ENCODE measurements around the gene PLA2G1B.

The PLA2G1B gene

DNA sequence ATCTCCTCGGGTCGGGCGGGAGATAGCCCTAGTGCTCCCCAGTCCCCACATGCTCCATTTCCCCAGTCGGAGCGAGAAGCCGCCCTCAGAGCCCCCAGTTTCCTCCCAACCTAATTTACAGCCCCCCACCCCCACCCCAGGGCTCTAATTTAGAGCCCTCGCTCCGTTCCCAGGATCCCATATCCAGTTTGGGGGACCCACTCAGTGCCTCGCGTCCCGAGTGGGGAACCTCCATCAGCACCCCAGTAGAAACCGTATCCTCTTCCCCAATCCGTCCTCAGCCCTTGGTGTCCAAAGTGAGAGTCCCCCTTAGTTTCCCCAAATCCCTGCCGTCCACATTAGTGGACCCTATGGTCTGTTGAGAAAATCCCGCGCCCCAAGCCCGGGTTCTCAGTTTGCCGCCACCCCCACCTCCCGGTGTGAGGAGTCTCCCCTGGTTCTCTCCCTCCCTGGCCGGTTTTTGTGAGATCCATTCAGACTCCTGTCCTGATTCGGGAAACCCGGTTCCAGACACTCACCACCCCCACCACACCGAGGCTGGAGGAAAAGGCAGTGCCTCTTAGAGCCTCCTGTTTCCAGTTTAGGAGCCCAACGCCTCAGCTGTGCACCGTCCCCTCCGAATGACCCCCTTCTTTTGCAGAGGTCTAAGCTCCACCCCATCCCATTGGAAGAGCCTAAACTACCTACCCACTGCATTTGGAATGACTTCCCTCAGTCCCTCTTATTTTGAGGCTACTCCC lies 42.2 kb upstream of the PLA2G1B start:
- Histone ChIP-seq H3K9me2 (replicated peaks; ENCODE audit: insufficient read depth, low read length) (no peaks in the 10 kb centered on the region), H3K27me3 (ENCODE audit: low read length) (no peaks in the 10 kb centered on the region), H3F3A (ENCODE audit: insufficient read depth) (no peaks in the 10 kb centered on the region), H3K9ac (ENCODE audit: low read length) (no peak overlapping the region), H4K20me1 (ENCODE audit: low read depth, low read length) (no peaks in the 10 kb centered on the region), H3K79me2 (ENCODE audit: insufficient read depth, low read length) (no peaks in the 10 kb centered on the region), H3K27ac (ENCODE audit: low read depth, low read length) (no peak overlapping the region), H3K9me3 (ENCODE audit: insufficient read depth, low read length) (no peaks in the 10 kb centered on the region), H3K36me3 (ENCODE audit: low read length) (no peaks in the 10 kb centered on the region), H3K4me3 (ENCODE audit: insufficient read depth, low read length, poor library complexity, severe bottlenecking) (no peak overlapping the region), H3K4me2 (ENCODE audit: low read depth, low read length, poor library complexity, severe bottlenecking) (no peak overlapping the region), H2AFZ (ENCODE audit: low read depth, low read length, severe bottlenecking) (no peak overlapping the region)
- TF ChIP-seq EZH2phosphoT487 (conservative IDR thresholded peaks at IDR 0.05; ENCODE audit: low read length), result no peak
- TF ChIP-seq, protein P1, sequence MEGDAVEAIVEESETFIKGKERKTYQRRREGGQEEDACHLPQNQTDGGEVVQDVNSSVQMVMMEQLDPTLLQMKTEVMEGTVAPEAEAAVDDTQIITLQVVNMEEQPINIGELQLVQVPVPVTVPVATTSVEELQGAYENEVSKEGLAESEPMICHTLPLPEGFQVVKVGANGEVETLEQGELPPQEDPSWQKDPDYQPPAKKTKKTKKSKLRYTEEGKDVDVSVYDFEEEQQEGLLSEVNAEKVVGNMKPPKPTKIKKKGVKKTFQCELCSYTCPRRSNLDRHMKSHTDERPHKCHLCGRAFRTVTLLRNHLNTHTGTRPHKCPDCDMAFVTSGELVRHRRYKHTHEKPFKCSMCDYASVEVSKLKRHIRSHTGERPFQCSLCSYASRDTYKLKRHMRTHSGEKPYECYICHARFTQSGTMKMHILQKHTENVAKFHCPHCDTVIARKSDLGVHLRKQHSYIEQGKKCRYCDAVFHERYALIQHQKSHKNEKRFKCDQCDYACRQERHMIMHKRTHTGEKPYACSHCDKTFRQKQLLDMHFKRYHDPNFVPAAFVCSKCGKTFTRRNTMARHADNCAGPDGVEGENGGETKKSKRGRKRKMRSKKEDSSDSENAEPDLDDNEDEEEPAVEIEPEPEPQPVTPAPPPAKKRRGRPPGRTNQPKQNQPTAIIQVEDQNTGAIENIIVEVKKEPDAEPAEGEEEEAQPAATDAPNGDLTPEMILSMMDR (IDR thresholded peaks at IDR 0.05; ENCODE audit: insufficient read depth, low read length, poor library complexity, severe bottlenecking), result no peak

DNA sequence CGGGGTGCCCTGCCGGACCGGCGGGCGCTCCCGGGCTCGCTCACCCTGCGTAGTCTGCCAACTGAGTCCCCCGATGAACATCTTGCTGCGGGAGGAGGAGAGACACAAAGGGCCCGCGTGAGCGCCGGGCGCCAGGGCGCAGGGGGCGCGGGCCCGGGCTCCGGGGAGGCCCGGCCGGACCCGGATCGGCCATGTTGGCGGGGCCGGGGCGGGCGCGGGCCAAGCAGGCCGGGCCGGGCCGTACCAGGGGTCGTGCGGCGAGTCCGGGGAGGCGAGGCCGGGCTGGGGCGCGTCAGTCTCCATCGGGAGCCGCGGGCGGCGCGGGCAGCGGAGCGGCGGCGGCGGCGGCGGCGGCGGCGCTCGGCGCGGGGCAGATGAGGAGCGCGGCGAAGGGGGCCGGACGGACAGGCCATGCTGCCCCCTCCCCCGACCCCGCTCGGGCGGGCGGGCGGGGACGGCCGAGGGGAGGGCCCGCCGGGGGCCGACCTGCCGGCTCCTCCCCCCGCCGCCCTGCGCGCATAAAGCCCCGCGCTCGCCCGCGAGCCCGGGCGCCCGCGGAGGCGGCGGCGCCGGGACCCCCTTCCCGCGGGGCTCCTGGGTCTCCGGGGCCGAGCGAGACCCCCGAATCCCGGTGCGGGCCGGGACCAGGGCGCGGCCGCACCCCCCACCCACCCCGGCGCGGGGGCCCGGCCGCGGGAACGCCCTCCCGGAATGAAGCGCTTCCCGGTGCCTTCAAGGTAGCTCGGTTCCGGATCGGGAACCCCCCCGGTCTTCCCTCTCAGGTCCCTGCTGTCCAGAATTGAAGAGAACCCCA lies 41.4 kb upstream of the PLA2G1B start, which contains the start of gene MSI1:
MSI1 (minus strand) TSS at position 376 of the 814 bp plus-strand sequence; CDS start at position 303, 73 bp downstream.
- H3K4me3 ChIP-seq (ENCODE audit: insufficient read depth, low read length, poor library complexity, severe bottlenecking), result no peak within 1 kb of the TSS
- no peaks in the 10 kb centered on the region for H3K36me3 ChIP-seq (ENCODE audit: low read length)
- H3K4me2 ChIP-seq (ENCODE audit: low read depth, low read length, poor library complexity, severe bottlenecking), result no peak within 1 kb of the TSS

DNA sequence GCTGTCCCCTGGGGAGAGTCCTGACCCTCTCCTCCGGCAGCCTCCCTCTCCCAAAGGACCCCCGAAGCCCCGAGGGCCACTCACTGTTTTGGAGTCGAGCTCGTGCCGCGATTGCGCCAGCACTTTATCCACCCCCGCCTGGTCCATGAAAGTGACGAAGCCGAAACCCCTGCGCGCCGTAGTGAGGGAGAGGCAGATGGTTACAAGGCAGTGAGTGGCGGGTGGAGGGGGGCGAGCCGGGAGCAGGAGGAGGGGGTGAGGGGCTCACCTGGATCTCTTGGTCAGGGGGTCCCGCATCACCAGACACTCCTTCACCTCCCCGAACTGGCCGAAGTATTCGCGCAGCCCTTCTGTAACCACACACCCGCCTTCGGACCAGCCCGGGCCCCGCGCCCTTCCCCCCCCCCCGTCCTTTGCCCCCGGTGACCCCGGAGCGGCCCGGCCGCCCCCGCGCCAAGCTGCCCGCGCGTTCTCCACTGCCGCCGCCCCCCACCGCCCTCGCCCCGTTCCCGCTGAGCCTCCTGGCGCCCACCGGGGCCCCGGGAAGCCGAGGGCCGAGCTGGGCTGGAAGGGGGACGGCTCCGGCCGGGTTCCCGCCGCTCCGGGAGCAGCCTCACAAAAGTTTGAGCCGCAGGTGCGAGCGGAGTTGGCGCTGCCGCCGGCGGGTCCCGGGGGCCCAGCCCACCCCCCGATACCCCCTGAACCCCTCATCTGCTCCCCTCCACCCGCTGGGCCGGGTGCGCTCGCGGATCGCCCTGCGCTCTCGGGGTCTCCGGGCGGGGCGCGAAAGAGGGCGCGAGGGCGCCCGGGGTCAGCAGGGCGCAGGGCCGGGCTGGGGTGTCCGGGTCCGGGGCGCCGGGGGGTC lies 40.6 kb upstream of the PLA2G1B start:
- Histone ChIP-seq H2AFZ (ENCODE audit: low read depth, low read length, severe bottlenecking) (no peak overlapping the region), H3K36me3 (ENCODE audit: low read length) (no peaks in the 10 kb centered on the region), H3K9me3 (ENCODE audit: insufficient read depth, low read length) (no peaks in the 10 kb centered on the region), H3K79me2 (ENCODE audit: insufficient read depth, low read length) (no peaks in the 10 kb centered on the region), H4K20me1 (ENCODE audit: low read depth, low read length) (no peaks in the 10 kb centered on the region), H3K9me2 (replicated peaks; ENCODE audit: insufficient read depth, low read length) (no peaks in the 10 kb centered on the region), H3K4me3 (ENCODE audit: insufficient read depth, low read length, poor library complexity, severe bottlenecking) (no peak overlapping the region), H3K27ac (ENCODE audit: low read depth, low read length) (no peak overlapping the region), H3K27me3 (ENCODE audit: low read length) (no peaks in the 10 kb centered on the region), H3K9ac (ENCODE audit: low read length) (no peak overlapping the region), H3K4me2 (ENCODE audit: low read depth, low read length, poor library complexity, severe bottlenecking) (no peak overlapping the region), H3F3A (ENCODE audit: insufficient read depth) (no peaks in the 10 kb centered on the region)
- TF ChIP-seq, protein P1 (IDR thresholded peaks at IDR 0.05; ENCODE audit: insufficient read depth, low read length, poor library complexity, severe bottlenecking), result no peak
- no peak for TF ChIP-seq EZH2phosphoT487 (conservative IDR thresholded peaks at IDR 0.05; ENCODE audit: low read length)

More for the DNA sequence above, 41.4 kb upstream of the PLA2G1B start, which contains the start of gene MSI1:
- no peak within 1 kb of the TSS for H2AFZ ChIP-seq (ENCODE audit: low read depth, low read length, severe bottlenecking)
- H3K9me2 ChIP-seq (replicated peaks; ENCODE audit: insufficient read depth, low read length), result no peaks in the 10 kb centered on the region
- no peak for TF ChIP-seq EZH2phosphoT487 (conservative IDR thresholded peaks at IDR 0.05; ENCODE audit: low read length)
- TF ChIP-seq, protein P1 (IDR thresholded peaks at IDR 0.05; ENCODE audit: insufficient read depth, low read length, poor library complexity, severe bottlenecking), result no peak
- H3K27me3 ChIP-seq (ENCODE audit: low read length), result no peaks in the 10 kb centered on the region
- H3K27ac ChIP-seq (ENCODE audit: low read depth, low read length), result no peak within 1 kb of the TSS
- H3F3A ChIP-seq (ENCODE audit: insufficient read depth), result no peaks in the 10 kb centered on the region
- H3K9me3 ChIP-seq (ENCODE audit: insufficient read depth, low read length), result no peaks in the 10 kb centered on the region
- no peaks in the 10 kb centered on the region for H3K79me2 ChIP-seq (ENCODE audit: insufficient read depth, low read length)
- no peaks in the 10 kb centered on the region for H4K20me1 ChIP-seq (ENCODE audit: low read depth, low read length)
- H3K9ac ChIP-seq (ENCODE audit: low read length), result no peak within 1 kb of the TSS

Data from SU-DHL-6 (cell line).